Gastroesophageal sphincter (tissue), 4 donors: ENCODE results near the gene FAM219B. TPM values are rescaled to one million over a fixed set of nuclear protein-coding genes. Genes with fewer than 3 reads are reported as not detected.
A peak's percentile ranks its signal among the peaks of the same experiment; 100 is the strongest.
"Not testable (repeated sequence)": the region's sequence is repeated elsewhere in the genome, so short reads cannot be mapped to it uniquely, and the experiment has no call there.

ENCODE experiments used
- ATAC-seq: fragments of 150-250 bp; one replicate; pipeline ENCODE4 v1.9.1; 2016; ENCODE audit warnings: mild to moderate bottlenecking, moderate library complexity
- H3K27ac ChIP-seq, 4 donors: fragments of 200-600 bp; sonication (generic) in 3 of 4; 1 replicate in 3 of 4; 2 replicates in 1 of 4; pipeline ENCODE4 v1.5.1; 2016 to 2019
- H3K27me3 ChIP-seq: fragments of 200-600 bp; sonication (generic); one replicate; pipeline ENCODE4 v1.5.1; 2019
- H3K36me3 ChIP-seq, 2 donors: fragments of 200-600 bp; sonication (generic); one replicate each; pipeline ENCODE4 v1.5.1; 2019; ENCODE audit warnings: control low read depth in 1 of 2
- H3K4me1 ChIP-seq, 3 donors: fragments of 200-600 bp; sonication (generic); 1 replicate in 2 of 3; 2 replicates in 1 of 3; pipeline ENCODE4 v1.5.1; 2016 to 2019; ENCODE audit warnings: control low read depth in 2 of 3
- H3K4me3 ChIP-seq, 2 donors: fragments of 200-600 bp; sonication (generic); one replicate each; pipeline ENCODE4 v1.5.1; 2019; ENCODE audit warnings: mild to moderate bottlenecking in 1 of 2, moderate library complexity in 1 of 2
- H3K9me3 ChIP-seq, 3 donors: fragments of 200-600 bp; sonication (generic); one replicate each; pipeline ENCODE4 v1.5.1; 2017 to 2019; ENCODE audit warnings: control low read depth in 2 of 3
- EP300 ChIP-seq: sonication (generic); formaldehyde crosslinking; IDR thresholded peaks from one replicate; pipeline ENCODE4 v1.6.1; 2017; ENCODE audit warnings: antibody characterized with exemption, mild to moderate bottlenecking
- POLR2A ChIP-seq, 2 donors: fragments of 450-650 bp; IDR thresholded peaks; one replicate each; pipeline ENCODE4 v1.6.1; 2017; ENCODE audit warnings: antibody characterized with exemption in 2 of 2, mild to moderate bottlenecking in 2 of 2, moderate library complexity in 1 of 2
- POLR2AphosphoS5 ChIP-seq: sonication (generic); formaldehyde crosslinking; IDR thresholded peaks from one replicate; pipeline ENCODE4 v1.6.1; 2017; ENCODE audit warnings: antibody characterized with exemption
- WGBS, 2 donors: methylation state at CpG; one replicate each; pipeline ENCODE4 v1.1.5; 2018; ENCODE audit warnings: low coverage in 1 of 2; 5-methylcytosine and 5-hydroxymethylcytosine counted together
- total RNA-seq, 4 donors: library from RNA; depleted of rRNA; stranded (reverse); fragments of >200 nt; gene quantifications; one replicate each; pipeline ENCODE4 v1.1.0, GENCODE V29; 2016
- TF ChIP-seq, protein P1 (sequence below), 4 experiments: fragments of 200-600 bp in 2 of 4; fragments of 450-650 bp in 2 of 4; sonication (generic) in 1 of 4; IDR thresholded peaks; one replicate each; pipeline ENCODE4 v1.5.1; 2017 to 2019; ENCODE audit warnings: antibody characterized with exemption in 4 of 4, mild to moderate bottlenecking in 2 of 4, moderate library complexity in 2 of 4

FAM219B gene
- total RNA-seq, 4 donors from 2014 or later: 85.0 to 93.4 (median 88.8) TPM

- no peak for TF ChIP-seq POLR2A (IDR thresholded peaks at IDR 0.05)
- TF ChIP-seq POLR2AphosphoS5: no peak
- TF ChIP-seq EP300: no peak
- TF ChIP-seq, protein P1, sequence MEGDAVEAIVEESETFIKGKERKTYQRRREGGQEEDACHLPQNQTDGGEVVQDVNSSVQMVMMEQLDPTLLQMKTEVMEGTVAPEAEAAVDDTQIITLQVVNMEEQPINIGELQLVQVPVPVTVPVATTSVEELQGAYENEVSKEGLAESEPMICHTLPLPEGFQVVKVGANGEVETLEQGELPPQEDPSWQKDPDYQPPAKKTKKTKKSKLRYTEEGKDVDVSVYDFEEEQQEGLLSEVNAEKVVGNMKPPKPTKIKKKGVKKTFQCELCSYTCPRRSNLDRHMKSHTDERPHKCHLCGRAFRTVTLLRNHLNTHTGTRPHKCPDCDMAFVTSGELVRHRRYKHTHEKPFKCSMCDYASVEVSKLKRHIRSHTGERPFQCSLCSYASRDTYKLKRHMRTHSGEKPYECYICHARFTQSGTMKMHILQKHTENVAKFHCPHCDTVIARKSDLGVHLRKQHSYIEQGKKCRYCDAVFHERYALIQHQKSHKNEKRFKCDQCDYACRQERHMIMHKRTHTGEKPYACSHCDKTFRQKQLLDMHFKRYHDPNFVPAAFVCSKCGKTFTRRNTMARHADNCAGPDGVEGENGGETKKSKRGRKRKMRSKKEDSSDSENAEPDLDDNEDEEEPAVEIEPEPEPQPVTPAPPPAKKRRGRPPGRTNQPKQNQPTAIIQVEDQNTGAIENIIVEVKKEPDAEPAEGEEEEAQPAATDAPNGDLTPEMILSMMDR (IDR thresholded peaks at IDR 0.05): no peak
- no peaks in the 10 kb centered on the region for H3K36me3 ChIP-seq
- 62 to 73% methylated on average over 3 of the region's 3 CpGs for WGBS, 2 donors
These were observed 44.4 kb upstream of the FAM219B start for GRCh38 chr15:74951006-74951405.

DNA sequence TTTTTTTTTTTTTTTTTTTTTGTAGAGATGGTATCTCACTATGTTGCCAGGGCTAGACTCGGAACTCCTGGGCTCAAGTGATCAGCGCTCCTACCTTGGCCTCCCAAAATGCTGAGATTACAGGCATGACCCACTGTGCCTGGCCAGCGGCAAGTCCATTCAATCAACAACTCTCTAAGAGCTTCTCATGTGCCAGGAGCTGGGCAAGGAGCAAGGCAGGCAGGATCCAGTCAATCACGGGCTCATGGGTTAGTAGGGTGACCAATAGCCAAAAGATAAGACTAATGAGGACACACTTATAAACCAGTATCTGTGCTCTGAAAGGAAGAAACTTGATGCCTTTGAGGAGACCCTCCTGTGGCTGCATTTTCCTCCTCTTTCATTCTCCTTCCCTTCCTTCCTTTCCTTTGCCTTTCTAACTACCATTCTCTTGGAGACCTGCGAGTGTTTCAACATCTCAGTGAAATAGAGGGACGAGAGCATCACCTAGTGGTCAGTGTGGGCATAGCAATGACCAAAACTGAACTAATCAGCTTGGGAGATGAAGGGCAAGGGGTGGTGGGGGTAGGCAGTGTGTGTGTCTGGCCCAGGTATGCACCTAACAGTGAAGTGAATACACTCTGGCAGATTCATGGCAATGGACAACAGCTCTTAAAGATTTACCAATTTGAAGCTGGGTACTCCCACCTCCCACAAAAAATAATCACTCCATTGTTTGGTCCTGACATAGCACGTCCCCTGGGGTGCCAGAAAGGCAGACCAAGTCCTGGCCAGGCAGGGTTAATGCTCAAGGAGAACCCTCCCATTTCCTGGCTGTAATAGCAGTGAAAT is 43.6 kb upstream of the FAM219B start:
- ATAC-seq: peak; percentile 69
- TF ChIP-seq, protein P1 (IDR thresholded peaks at IDR 0.05): peak in 3 of 4 experiments; percentile 96 to 99 (median 99)
- no peak for TF ChIP-seq EP300
- WGBS, 2 donors: 11 to 20% methylated on average over 3 to 4 of the region's 7 CpGs
- Histone ChIP-seq H3K36me3 (no peaks in the 10 kb centered on the region), H3K4me3 (no peak overlapping the region), H3K9me3 (no peaks in the 10 kb centered on the region), H3K27me3 (peaks cover 24% of the 10 kb centered on the region), H3K27ac (no peak overlapping the region), H3K4me1 (peaks cover 0 to 18% (median 0%) of the 10 kb centered on the region in 3 donors)

More at GRCh38 chr15:74951006-74951405, 44.4 kb upstream of the FAM219B start:
- Histone ChIP-seq H3K4me1 (peaks cover 0 to 25% (median 5%) of the 10 kb centered on the region in 3 donors), H3K9me3 (no peaks in the 10 kb centered on the region), H3K4me3 (no peak overlapping the region), H3K27ac (no peak overlapping the region), H3K27me3 (peaks cover 28% of the 10 kb centered on the region)
- no peak for ATAC-seq

- peak within 1 kb of the TSS; percentile 89 to 94 for H3K4me3 ChIP-seq
- TF ChIP-seq POLR2A (IDR thresholded peaks at IDR 0.05) (peak; percentile 74 to 82), POLR2AphosphoS5 (peak; percentile 83), EP300 (no peak)
- TF ChIP-seq, protein P1 (IDR thresholded peaks at IDR 0.05): peak in 2 of 4 experiments; percentile 17 to 23
- H3K27me3 ChIP-seq: no peaks in the 10 kb centered on the region
- no peaks in the 10 kb centered on the region for H3K36me3 ChIP-seq
- WGBS, 2 donors: 0% methylated on average over 2 of the region's 85 CpGs; no CpG with 5 or more reads in 1 of the 2 donors
- no peaks in the 10 kb centered on the region for H3K9me3 ChIP-seq
- peaks cover 0 to 45% (median 20%) of the 10 kb centered on the region in 3 donors for H3K4me1 ChIP-seq
- ATAC-seq: peak; percentile 98
- H3K27ac ChIP-seq: peak within 1 kb of the TSS; percentile 88 to 97 (median 93)
These were observed 31.1 kb upstream of the FAM219B start, which contains the start of gene COX5A for GRCh38 chr15:74937590-74938371. Gene COX5A (minus strand): TSS chr15:74938073. CDS start chr15:74938014, 59 bp downstream.

DNA sequence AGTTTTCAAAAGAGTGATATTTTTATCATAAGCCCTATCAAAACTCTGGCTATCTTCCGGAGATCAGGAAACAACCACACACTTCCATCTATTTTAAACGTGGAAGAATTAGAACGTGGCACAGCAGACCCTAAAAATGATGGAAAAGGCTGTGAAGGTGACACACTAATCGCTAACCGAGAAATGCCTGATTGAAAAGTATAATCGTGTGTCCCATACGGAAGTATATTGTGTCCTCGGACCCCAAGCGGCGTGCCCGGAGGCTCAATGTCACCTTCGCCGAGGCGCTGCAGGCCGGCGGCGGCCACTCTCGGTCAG is 30.6 kb upstream of the FAM219B start:
- peaks cover 0 to 45% (median 20%) of the 10 kb centered on the region in 3 donors for H3K4me1 ChIP-seq
- no peak for ATAC-seq
- no peaks in the 10 kb centered on the region for H3K36me3 ChIP-seq
- peak overlapping the region; percentile 88 to 97 (median 93) for H3K27ac ChIP-seq
- H3K4me3 ChIP-seq: peak overlapping the region; percentile 89 to 94
- no peaks in the 10 kb centered on the region for H3K9me3 ChIP-seq
- TF ChIP-seq, protein P1 (IDR thresholded peaks at IDR 0.05): no peak
- no peak for TF ChIP-seq POLR2AphosphoS5
- no peak for TF ChIP-seq POLR2A (IDR thresholded peaks at IDR 0.05)
- TF ChIP-seq EP300: no peak
- H3K27me3 ChIP-seq: no peaks in the 10 kb centered on the region
- WGBS, 2 donors: 0% methylated on average over 8 to 14 of the region's 18 CpGs

GRCh38 chr15:74935193-74935592 is 28.5 kb upstream of the FAM219B start:
- H3K36me3 ChIP-seq: peaks cover 0 to 17% of the 10 kb centered on the region in 2 donors
- WGBS, 2 donors: 83 to 92% methylated on average over 1 to 2 of the region's 3 CpGs
- H3K9me3 ChIP-seq, ATAC-seq, H3K27ac ChIP-seq, H3K4me3 ChIP-seq, H3K27me3 ChIP-seq: not testable (repeated sequence)
- H3K4me1 ChIP-seq: peaks cover 0 to 50% (median 20%) of the 10 kb centered on the region in 3 donors
